GM12891 (cell line): Measurements from ENCODE around the gene KLHL30.

Experiments
- POLR2A ChIP-seq: IDR thresholded peaks from 2 replicates; pipeline ENCODE4 v1.6.1; 2011; ENCODE audit warnings: low read depth, low read length, control low read depth
- POLR2AphosphoS5 ChIP-seq: IDR thresholded peaks from 2 replicates; pipeline ENCODE4 v1.6.1; 2011; ENCODE audit warnings: low read depth, low read length, control low read depth
- POU2F2 ChIP-seq: IDR thresholded peaks from 2 replicates; pipeline ENCODE4 v1.6.1; 2011; ENCODE audit warnings: low read depth, mild to moderate bottlenecking, control low read depth, low read length, moderate library complexity
- SPI1 ChIP-seq: IDR thresholded peaks from 2 replicates; pipeline ENCODE4 v1.6.1; 2011; ENCODE audit warnings: low read depth, low read length, control low read depth

DNA sequence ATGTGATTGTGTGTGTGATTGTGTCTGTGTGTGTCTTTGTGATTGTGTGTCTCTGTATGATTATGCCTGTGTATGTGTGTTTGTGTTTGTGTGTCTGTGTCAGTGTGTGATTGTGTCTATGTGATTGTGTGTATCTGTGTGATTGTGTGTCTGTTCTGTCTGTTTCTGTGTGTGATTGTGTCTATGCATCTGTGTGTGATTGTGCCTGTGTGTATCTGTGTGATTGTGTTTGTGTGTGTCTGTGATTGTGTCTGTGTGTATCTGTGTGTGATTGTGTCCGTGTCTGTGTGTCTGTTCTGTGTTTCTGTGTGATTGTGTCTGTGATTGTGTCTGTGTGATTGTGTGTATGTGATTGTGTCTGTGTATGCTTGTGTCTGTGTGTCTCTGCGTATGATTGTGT, 12.1 kb upstream of the KLHL30 start:
- TF ChIP-seq SPI1 (no peak), POLR2A (no peak), POLR2AphosphoS5 (no peak), POU2F2 (no peak)
